ENCODE measurements around the gene RASGEF1C.
A peak's percentile ranks its signal among the peaks of the same experiment; 100 is the strongest.
"Not testable (repeated sequence)": the region's sequence is repeated elsewhere in the genome, so short reads cannot be mapped to it uniquely, and the experiment has no call there.

Gene RASGEF1C

GRCh38 chr5:180135128-180135955, 73.7 kb downstream of the RASGEF1C start:
- DNase-seq, result no peak

- no peak for DNase-seq
These were observed 75.0 kb downstream of the RASGEF1C start for GRCh38 chr5:180133971-180134508.

- no peak for DNase-seq
These were observed 75.5 kb downstream of the RASGEF1C start for GRCh38 chr5:180133551-180133950.

GRCh38 chr5:180133060-180133459, 76.0 kb downstream of the RASGEF1C start:
- no peak for DNase-seq

- no peak for DNase-seq
These were observed 77.9 kb downstream of the RASGEF1C start for GRCh38 chr5:180130876-180131740.

GRCh38 chr5:180130291-180130869, 78.6 kb downstream of the RASGEF1C start:
- DNase-seq, result no peak

- DNase-seq, result no peak
These were observed 79.5 kb downstream of the RASGEF1C start for GRCh38 chr5:180129291-180130190.

- no peak for DNase-seq
These were observed 80.2 kb downstream of the RASGEF1C start for GRCh38 chr5:180128671-180129261.

GRCh38 chr5:180127682-180128670, 81.0 kb downstream of the RASGEF1C start:
- DNase-seq, result no peak

GRCh38 chr5:180126716-180127681, 82.0 kb downstream of the RASGEF1C start:
- peak; percentile 13 for DNase-seq

- not testable (repeated sequence) for DNase-seq
These were observed 82.9 kb downstream of the RASGEF1C start for GRCh38 chr5:180126156-180126555.

- not testable (repeated sequence) for DNase-seq
These were observed 84.3 kb downstream of the RASGEF1C start for GRCh38 chr5:180124662-180125061.

GRCh38 chr5:180122875-180123274, 86.1 kb downstream of the RASGEF1C start:
- DNase-seq, result no peak

- no peak for DNase-seq
These were observed 87.1 kb downstream of the RASGEF1C start for GRCh38 chr5:180121826-180122413.

GRCh38 chr5:180120237-180121101, 88.5 kb downstream of the RASGEF1C start:
- DNase-seq, result no peak

GRCh38 chr5:180119903-180120236, 89.1 kb downstream of the RASGEF1C start:
- no peak for DNase-seq

GRCh38 chr5:180119031-180119902, 89.7 kb downstream of the RASGEF1C start:
- no peak for DNase-seq
